Epidermal melanocyte (primary cell): ENCODE results near the gene LMLN.
"Not testable (repeated sequence)": the region's sequence is repeated elsewhere in the genome, so short reads cannot be mapped to it uniquely, and the experiment has no call there.

Experiments used
- DNase-seq: peaks from one replicate; pipeline ENCODE4 v3.0.0; 2011; ENCODE audit warnings: low spot score; ENCODE audit not compliant: insufficient read length

Gene LMLN

DNA sequence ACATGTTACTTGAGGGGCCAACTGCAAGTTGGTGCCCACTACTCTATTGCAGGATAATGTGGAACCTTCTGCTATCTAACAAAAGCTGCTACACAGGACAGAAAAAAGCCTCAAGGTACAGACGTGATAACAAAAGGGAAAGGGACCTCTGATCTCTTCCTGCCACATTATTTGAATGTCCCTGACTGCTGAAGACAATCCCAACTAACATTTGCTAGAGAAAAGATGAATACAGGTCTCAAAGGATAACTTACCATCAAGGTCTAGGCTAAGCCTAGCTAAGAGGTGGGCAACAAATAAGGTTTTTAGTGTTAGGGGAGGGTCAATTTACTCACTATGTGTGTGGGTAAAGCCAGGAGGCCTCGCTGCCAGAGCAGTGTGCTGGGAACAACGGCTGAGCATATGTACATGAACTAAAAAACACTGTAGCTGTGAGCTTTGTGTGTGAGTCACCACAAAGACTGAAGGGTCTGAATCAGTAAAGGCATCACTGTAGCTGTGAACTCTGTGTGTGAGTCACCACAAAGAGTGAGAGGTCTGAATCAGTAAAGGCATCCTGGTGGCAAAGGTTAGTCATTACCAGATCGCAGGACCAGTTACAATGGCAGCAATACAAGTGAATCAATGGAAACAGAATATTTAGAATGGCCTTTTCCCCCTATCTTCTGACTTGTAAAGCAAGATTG lies 111.7 kb downstream of the LMLN start:
- no peak for DNase-seq

DNA sequence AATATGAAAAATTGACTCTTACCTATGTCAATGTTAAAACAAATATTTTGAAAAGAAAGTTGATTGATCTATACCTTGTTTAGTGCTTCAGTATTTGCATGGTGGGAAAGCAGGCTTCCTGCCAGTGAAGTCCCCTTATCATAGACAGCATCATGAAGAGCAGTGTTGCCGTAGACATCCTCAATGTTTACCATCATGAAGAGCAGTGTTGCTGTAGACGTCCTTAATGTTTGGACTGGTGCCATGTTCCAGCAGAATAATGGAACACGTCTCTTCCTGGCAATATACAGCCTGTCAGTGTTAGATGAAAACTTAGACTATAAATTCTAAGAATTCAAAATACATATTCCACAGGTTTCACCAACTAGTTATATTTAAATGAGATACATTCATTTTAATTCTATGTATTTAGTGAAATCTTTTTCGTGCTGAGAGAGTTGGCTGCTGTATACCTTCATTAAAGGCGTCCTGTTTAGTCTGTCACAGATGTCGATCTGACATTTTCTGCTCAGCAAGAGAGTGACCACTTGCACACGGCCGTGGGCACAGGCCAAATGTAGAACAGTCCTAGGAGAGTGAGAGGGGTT lies 116.8 kb downstream of the LMLN start:
- no peak for DNase-seq

DNA sequence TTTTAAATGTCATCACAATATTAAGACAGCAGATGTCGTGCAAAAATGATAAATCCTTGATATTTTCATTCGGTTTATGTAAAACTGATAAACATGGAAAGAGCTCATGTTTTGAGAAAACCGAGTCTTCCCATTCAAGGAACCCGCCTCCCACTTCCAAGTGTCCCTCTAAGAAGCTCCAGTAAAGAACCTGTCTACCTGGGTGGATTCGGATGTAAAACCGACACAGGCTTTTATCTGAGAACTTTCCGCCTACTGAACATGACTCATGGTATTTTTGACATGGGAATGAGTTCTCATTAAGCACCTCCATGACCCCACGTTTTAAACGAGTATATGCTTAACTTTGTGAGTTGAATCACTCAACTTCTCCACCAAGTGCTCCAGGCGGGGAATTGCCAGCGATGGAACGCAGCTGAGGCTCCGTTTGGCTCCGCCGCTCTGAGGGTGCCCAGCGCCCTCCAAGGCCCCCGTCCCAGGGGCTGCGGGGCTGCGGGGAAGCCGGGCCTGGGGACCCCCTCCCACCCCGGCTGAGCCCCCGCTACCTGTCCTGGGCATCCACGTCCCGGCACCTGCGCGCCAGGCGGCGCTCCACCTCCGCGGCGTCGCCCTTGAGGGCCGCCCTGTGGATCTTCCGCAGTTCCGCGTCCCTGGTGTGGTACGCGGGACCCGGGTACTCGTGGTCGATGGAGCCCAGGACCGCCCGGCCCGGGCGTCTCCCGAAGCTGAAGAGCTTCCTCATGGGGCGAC lies 119.9 kb downstream of the LMLN start:
- DNase-seq: no peak

DNA sequence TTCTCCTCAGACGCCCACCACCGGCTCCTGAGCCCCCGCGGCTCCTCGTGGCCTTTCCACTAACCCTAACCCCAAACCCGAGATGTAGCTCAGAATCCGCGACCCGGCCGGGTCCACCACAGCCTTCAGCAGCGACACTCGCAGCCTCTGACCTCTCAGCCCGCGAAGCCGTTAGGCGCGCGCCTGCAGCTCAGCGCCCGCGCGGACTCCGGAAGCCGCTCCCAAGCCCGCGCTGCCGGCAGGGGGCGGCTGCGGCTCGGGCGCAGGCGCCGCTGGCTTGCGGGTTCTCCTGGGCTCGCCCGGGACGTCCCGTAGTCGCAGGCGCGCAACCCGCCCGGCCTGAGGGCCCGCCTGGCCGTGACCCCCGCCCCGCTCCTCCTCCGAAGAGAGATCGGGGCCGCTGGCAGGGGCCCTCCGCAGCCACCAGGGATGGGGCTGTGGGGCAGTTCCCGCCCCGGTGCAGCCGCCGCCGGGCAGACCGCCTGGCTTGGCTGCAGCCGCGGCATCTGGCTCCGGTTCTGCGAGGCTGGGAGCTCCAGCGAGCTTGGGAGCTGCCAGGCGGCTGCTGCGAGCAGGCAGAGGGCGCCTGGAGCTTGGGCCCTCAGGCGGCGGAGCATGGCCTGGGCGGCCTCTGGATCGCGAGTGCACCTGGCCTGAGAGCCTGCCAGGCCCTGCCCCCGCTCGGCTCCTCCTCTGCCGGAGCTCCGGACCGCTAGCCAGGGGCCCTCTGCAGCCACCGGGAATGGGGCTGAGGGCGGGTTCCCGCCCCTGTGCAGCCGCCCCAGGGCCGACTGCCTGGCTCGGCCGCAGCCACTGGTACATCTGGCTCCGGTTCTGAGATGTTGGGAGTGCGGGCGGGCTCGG lies 120.7 kb downstream of the LMLN start:
- DNase-seq: no peak

DNA sequence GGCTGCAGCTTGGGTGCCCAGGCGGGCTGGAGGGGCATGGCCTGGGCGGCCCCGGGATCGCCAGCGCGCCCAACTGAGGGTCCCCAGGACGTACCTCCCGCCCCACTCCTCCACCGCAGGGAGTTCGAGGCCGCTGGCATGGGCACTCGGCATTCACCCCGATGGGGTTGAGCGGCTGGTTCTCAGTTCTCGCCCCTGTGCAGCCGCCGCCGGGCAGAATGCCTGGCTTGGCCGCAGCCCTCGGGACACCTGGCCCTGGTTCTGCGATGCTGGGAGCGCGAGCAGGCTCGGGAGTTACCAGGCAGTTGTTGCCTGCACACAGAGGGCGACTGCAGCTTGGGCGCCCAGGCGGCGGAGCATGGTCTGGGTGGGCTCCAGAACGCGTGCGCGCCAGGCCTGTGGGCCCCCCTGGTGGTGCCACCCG lies 121.4 kb downstream of the LMLN start:
- no peak for DNase-seq

DNA sequence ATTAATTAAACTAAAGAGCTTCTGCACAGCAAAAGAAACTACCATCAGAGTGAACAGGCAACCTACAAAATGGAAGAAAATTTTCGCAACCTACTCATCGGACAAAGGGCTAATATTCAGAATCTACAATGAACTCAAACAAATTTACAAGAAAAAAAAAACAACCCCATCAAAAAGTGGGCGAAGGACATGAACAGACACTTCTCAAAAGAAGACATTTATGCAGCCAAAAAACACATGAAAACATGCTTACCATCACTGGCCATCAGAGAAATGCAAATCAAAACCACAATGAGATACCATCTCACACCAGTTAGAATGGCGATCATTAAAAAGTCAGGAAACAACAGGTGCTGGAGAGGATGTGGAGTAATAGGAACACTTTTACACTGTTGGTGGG lies 122.2 kb downstream of the LMLN start:
- DNase-seq: not testable (repeated sequence)

DNA sequence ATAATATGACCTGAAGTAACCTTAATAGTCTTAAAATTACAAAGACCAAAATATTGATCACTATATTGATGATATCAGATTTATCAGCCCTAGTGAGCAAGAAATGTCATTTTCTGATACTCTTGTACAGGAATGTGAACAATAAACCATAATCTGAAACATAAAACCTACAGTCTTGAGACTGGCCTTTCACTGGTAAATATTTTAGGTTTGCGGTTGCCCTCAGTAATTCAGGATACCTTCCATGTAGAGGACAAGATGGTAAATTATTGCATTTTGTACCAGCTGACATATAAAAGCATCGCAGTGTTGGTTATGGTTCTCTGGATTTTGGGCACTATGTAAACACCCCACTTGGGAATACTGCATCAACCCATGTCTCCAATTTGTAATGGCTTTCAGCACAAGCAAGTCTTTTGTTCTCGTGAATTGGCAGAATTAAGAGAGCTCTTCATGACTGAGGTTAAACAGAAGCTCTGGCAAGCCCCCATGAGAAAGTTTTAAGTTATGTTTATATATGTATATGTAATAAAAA lies 128.5 kb downstream of the LMLN start:
- no peak for DNase-seq

DNA sequence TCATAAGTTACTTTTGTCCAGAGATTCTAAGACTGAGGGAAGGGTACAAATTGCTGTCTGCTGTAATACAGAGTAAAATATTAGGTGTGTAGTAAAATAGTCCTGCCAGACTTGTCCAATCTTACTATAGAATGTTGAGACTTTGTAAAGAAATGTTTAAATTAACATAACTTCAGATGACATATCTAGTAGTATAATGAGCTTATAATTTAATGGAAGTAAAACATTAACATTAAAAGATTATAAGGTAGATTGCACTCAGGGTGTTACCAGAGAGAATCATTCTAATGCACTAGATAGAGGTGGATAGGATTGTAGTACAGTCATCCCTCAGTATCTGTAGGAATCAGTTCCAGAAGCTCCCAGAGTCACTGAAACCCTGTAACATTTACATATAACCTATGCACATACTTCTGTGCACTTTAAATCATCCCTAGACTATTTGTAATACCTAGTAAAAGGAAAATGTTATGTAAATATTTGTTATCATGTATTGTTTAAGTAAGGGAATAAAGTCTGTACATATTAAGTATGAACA lies 130.8 kb downstream of the LMLN start:
- DNase-seq: no peak

DNA sequence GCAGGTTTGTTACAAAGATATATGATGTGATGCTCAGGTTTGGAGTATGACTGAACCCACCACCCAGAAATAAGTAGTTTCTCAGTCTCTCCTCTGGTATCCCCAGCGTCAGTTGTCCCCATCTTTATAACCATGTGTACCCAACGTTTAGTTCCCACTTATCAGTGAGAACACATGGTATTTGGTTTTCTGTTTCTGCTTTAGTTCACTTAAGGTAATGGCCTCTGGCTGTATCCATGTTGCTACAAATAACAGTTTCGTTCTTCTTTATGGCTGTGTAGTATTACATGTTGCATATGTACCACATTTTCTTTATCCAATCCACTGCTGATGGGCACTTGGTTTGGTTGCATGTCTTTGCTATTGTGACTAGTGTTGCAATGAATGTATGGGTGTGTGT lies 132.3 kb downstream of the LMLN start:
- no peak for DNase-seq

DNA sequence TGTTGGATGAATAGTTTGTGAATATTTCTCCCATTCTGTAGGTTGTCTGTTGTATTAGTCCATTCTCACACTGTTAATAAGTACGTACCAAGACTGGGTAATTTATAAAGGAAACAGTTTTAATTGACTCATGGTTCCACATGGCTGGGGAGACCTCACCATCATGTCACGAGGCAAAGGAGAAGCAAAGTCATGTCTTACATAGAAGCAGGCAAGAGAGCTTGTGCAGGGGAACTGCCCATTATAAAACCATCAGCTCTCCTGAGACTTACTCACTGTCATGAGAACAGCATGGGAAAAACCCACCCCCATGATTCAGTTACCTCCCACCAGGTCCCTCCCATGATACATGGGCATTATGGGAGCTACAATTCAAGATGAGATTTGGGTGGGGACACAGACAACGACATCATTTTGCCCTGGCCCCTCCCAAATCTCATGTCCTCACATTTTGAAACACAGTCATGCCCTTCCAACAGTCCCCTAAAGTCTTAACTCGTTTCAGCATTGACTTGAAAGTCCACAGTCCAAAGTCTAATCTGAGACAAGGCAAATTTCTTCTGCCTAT lies 133.2 kb downstream of the LMLN start:
- no peak for DNase-seq
